ENCODE measurements around the gene HS3ST6.

HS3ST6 gene

GRCh38 chr16:1914988-1915387 lies 3.2 kb downstream of the HS3ST6 start:
- TF ChIP-seq CTCF (IDR thresholded peaks at IDR 0.05): no peak
- H3K27ac ChIP-seq: no peak overlapping the region
- DNase-seq (ENCODE audit: low spot score): no peak
- H3K4me3 ChIP-seq: no peak overlapping the region

- TF ChIP-seq CTCF (IDR thresholded peaks at IDR 0.05): no peak
- no peak for DNase-seq (ENCODE audit: low spot score)
- Histone ChIP-seq H3K4me3 (no peak overlapping the region), H3K27ac (no peak overlapping the region)
Observed at GRCh38 chr16:1914084-1914608, 4.1 kb downstream of the HS3ST6 start.

- H3K4me3 ChIP-seq: no peak overlapping the region
- no peak for DNase-seq (ENCODE audit: low spot score)
- no peak for TF ChIP-seq CTCF (IDR thresholded peaks at IDR 0.05)
- H3K27ac ChIP-seq: no peak overlapping the region
Observed at GRCh38 chr16:1913327-1914083, 4.7 kb downstream of the HS3ST6 start.

- Histone ChIP-seq H3K27ac (no peak overlapping the region), H3K4me3 (no peak overlapping the region)
- TF ChIP-seq CTCF (IDR thresholded peaks at IDR 0.05): no peak
- no peak for DNase-seq (ENCODE audit: low spot score)
Observed at GRCh38 chr16:1912215-1912543, 6.0 kb downstream of the HS3ST6 start.

- no peak overlapping the region for H3K4me3 ChIP-seq
Observed at GRCh38 chr16:1911467-1912214, 6.6 kb downstream of the HS3ST6 start.

GRCh38 chr16:1909561-1910231 lies 8.5 kb downstream of the HS3ST6 start:
- DNase-seq (ENCODE audit: low spot score): peak; percentile 62
- no peak for TF ChIP-seq CTCF (IDR thresholded peaks at IDR 0.05)
- Histone ChIP-seq H3K4me3 (no peak overlapping the region), H3K27ac (no peak overlapping the region)

More at GRCh38 chr16:1911467-1912214, 6.6 kb downstream of the HS3ST6 start:
- DNase-seq (ENCODE audit: low spot score): no peak
- TF ChIP-seq CTCF (IDR thresholded peaks at IDR 0.05): no peak
- no peak overlapping the region for H3K27ac ChIP-seq
